ENCODE data around the gene PSME4.

PSME4 gene

DNA sequence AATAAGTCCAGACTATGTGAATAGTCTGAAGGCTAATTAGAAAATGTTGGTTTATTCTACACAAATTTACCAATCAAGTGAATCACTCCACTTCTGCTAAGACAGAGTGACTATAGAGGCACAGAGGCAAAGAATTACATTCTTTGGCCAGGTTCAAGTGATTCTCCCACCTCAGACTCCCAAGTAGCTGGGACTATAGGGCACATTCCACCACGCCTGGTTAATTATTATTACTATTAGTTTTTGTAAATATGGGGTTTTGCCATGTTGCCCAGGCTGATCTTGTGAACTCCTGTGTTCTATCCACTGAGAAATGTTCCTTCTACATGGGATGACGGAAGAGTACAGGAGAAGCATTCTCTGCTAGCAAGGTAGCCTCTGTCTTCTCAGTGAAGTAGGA lies 37.6 kb upstream of the PSME4 start:
- Histone ChIP-seq H3K4me3 (ENCODE audit: low read depth, low read length) (no peak overlapping the region), H3K27ac (no peak overlapping the region), H3K27me3 (ENCODE audit: insufficient read depth, low read depth, severe bottlenecking) (no peaks in the 10 kb centered on the region), H3K36me3 (no peaks in the 10 kb centered on the region), H3K9me3 (ENCODE audit: severe bottlenecking) (no peaks in the 10 kb centered on the region)
- TF ChIP-seq, protein P1, sequence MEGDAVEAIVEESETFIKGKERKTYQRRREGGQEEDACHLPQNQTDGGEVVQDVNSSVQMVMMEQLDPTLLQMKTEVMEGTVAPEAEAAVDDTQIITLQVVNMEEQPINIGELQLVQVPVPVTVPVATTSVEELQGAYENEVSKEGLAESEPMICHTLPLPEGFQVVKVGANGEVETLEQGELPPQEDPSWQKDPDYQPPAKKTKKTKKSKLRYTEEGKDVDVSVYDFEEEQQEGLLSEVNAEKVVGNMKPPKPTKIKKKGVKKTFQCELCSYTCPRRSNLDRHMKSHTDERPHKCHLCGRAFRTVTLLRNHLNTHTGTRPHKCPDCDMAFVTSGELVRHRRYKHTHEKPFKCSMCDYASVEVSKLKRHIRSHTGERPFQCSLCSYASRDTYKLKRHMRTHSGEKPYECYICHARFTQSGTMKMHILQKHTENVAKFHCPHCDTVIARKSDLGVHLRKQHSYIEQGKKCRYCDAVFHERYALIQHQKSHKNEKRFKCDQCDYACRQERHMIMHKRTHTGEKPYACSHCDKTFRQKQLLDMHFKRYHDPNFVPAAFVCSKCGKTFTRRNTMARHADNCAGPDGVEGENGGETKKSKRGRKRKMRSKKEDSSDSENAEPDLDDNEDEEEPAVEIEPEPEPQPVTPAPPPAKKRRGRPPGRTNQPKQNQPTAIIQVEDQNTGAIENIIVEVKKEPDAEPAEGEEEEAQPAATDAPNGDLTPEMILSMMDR (IDR thresholded peaks at IDR 0.05; ENCODE audit: low read depth, low read length), result no peak
- no peak for DNase-seq

DNA sequence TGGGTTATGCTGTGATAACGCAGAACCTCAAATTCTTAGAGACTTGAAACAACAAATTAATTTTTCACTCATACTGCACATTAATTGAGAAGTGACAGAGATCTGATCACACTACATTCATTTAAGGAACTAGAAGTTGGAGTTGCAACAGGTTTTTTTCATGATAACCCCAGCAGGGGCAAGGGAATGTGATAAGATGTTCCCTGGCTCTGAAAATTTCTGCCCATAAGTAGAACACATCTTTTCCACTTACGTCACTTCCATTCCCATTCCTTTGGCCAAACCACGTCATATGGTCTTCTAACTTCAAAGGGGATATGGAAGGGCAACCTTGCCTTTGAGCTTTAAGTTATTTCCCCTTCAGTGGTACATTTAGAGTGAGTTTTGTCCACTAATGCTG lies 29.7 kb upstream of the PSME4 start:
- Histone ChIP-seq H3K27ac (no peak overlapping the region), H3K9me3 (ENCODE audit: severe bottlenecking) (no peaks in the 10 kb centered on the region), H3K27me3 (ENCODE audit: insufficient read depth, low read depth, severe bottlenecking) (no peaks in the 10 kb centered on the region), H3K4me3 (ENCODE audit: low read depth, low read length) (no peak overlapping the region), H3K36me3 (no peaks in the 10 kb centered on the region)
- DNase-seq, result no peak
- TF ChIP-seq, protein P1 (IDR thresholded peaks at IDR 0.05; ENCODE audit: low read depth, low read length), result no peak

DNA sequence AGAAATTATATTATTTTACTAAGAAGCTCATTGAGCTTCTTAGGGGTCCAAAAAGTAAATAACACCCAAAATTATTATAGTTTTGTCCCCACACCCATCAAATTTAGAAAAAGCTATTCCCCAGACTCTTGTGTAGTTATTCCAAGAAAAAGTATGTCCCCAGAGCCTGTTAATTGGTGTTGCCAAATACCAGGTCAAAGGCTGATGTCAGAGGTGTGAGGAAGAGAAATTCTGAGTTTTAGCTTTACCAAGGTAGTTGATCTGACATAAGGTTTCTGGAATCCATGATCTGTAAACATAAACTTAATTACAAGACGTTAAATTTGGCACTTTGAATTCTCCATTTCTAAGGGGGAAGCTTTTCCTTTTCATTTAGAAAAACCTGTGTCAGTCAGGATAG lies 29.3 kb upstream of the PSME4 start:
- Histone ChIP-seq H3K9me3 (ENCODE audit: severe bottlenecking) (no peaks in the 10 kb centered on the region), H3K27ac (no peak overlapping the region), H3K27me3 (ENCODE audit: insufficient read depth, low read depth, severe bottlenecking) (no peaks in the 10 kb centered on the region), H3K36me3 (no peaks in the 10 kb centered on the region), H3K4me3 (ENCODE audit: low read depth, low read length) (no peak overlapping the region)
- no peak for DNase-seq
- TF ChIP-seq, protein P1 (IDR thresholded peaks at IDR 0.05; ENCODE audit: low read depth, low read length), result no peak

DNA sequence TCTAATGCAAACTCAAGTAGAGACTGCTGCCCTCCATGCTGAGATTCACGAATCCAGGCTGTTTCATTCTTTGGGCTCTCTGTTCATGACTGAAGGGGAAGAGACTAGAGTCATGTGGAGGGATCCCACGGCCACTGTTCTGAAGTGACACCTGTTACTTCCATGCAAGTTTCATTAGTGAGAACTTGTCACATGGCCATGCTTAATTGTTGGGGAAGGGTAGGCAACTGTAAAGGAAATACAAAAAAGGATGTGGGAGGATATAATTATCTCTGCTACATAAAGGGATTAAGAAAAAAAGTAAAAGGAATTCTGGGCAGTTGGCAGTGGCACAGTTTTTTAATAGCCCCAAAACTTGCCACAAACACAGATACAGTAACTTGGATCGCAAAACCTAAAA lies 28.0 kb upstream of the PSME4 start:
- Histone ChIP-seq H3K36me3 (no peaks in the 10 kb centered on the region), H3K27me3 (ENCODE audit: insufficient read depth, low read depth, severe bottlenecking) (no peaks in the 10 kb centered on the region), H3K9me3 (ENCODE audit: severe bottlenecking) (no peaks in the 10 kb centered on the region), H3K4me3 (ENCODE audit: low read depth, low read length) (no peak overlapping the region), H3K27ac (no peak overlapping the region)
- no peak for DNase-seq
- TF ChIP-seq, protein P1 (IDR thresholded peaks at IDR 0.05; ENCODE audit: low read depth, low read length), result no peak

DNA sequence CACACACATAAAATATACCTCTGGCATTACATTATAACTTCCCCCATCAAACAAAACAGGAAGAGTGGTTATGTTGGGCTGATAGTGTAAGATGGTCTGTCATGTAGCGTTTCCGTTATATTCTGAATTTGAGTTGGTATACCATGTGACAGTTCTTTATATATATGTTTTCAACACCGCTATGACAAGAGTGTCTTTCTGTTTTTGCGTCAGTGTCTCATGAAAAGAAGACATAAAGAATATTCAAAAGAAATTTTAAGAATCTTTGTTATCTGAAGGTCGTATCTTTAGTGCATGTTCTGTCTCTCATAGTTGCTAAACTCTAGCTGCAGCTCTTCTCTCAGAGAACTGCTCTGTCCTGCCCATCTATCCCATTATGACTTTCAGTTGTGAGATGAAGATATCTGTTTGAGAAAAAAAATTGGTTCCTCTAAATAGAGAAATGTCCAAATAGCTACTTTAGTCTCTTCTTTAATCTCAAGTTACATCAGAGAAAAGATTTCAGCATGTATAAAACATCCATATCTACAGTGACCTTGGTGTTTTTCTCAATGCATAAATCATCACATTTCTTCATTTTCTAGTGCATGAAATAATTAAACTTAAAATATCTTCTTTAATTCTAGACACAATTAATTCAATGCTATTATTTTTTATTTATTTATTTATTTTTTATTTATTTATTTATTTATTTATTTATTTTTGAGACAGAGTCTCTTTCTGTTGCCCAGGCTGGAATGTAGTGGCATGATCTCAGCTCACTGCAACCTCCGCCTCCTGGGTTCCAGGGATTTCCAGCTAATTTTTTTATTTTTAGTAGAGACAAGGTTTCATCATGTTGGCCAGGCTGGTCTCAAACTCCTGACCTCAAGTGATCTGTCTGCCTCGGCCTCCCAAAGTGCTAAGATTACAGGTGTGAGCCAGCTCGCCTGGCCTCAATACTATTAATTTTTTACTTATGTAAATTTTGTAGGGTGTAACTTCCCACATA lies 24.3 kb upstream of the PSME4 start:
- TF ChIP-seq, protein P1 (IDR thresholded peaks at IDR 0.05; ENCODE audit: low read depth, low read length), result no peak
- no peak overlapping the region for H3K27ac ChIP-seq
- H3K9me3 ChIP-seq (ENCODE audit: severe bottlenecking), result no peaks in the 10 kb centered on the region
- H3K36me3 ChIP-seq, result no peaks in the 10 kb centered on the region
- DNase-seq, result no peak
- no peak overlapping the region for H3K4me3 ChIP-seq (ENCODE audit: low read depth, low read length)
- no peaks in the 10 kb centered on the region for H3K27me3 ChIP-seq (ENCODE audit: insufficient read depth, low read depth, severe bottlenecking)

Measured in WERI-Rb-1 (cell line).